HG03558 (cell line): Measurements from ENCODE around the gene CPLX4.

Experiments used
- ATAC-seq: cut with Tn5 transposase; IDR thresholded peaks from one replicate; pipeline ENCODE4 v1.9.1; 2021; ENCODE audit warnings: moderate number of reproducible peaks; ENCODE audit not compliant: unreplicated experiment; ENCODE audit errors: extremely low read depth

CPLX4 gene

GRCh38 chr18:59308248-59308937, 10.1 kb downstream of the CPLX4 start:
- no peak for ATAC-seq

- no peak for ATAC-seq
Measured at GRCh38 chr18:59306640-59307039, 11.8 kb downstream of the CPLX4 start.

DNA sequence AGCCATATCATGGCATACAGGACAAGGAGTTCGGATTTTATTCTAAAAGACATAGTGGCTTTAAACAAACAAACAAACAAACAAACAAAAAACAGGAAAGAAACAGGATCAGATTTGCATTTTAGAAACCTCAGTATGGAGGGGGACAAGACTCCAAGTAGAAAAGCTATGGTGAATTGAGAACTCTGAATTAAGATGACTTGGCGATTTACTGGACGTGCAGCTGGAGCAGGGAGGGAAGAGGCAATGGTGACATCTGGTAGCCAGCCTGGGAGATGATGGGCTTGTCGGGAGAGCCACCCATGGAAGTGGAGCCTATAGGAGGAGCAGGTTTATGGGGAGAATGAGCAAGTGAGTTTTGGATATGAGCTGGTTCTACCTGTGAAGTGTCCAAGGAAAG, 13.2 kb downstream of the CPLX4 start:
- no peak for ATAC-seq

DNA sequence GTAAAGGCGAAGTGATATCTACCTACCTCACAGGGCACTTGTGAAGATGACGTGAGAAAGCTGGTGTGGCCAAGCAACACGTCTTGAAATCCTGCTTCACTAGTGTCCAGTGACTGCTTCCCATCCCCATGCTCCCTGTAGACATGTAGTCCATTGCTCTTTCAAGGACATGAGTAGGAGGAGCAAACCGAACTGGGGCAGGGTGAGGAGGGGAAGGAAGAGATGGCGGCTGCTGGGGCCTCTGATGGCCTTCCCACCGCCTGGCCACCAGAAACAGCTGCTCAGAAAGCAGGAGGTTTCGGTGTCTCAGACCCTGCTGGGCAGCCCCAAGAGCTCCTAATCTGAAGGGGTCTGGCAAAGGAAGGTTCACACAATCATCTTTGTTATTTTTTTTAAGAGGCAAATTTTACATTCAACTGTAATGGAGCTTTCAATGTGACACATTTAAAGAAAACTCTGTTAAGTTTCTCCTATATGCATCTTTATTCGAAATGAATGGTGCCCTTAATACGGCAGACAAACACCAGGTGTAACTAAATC, 14.7 kb downstream of the CPLX4 start:
- ATAC-seq = no peak

DNA sequence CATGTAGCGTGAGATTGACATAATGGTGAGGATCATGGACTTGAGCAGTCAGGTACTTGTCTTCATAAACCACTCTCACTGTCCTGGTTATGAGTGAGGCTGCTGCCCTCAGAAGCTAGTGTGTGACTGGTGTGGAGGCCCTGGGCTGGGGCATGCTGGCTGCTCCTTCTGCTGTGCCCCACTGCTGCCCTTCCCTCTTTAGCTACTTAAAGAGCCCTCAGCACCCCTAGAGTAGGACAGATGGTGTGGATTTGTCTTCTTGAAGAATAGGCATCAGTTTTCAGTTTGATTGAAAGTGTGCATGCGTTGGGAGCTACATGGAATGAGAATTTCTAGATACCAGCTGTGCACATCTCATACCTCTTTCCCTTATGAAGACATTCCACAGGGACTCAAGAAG, 15.4 kb downstream of the CPLX4 start:
- ATAC-seq = no peak

- ATAC-seq = no peak
Measured at GRCh38 chr18:59301929-59302328, 16.5 kb downstream of the CPLX4 start.

DNA sequence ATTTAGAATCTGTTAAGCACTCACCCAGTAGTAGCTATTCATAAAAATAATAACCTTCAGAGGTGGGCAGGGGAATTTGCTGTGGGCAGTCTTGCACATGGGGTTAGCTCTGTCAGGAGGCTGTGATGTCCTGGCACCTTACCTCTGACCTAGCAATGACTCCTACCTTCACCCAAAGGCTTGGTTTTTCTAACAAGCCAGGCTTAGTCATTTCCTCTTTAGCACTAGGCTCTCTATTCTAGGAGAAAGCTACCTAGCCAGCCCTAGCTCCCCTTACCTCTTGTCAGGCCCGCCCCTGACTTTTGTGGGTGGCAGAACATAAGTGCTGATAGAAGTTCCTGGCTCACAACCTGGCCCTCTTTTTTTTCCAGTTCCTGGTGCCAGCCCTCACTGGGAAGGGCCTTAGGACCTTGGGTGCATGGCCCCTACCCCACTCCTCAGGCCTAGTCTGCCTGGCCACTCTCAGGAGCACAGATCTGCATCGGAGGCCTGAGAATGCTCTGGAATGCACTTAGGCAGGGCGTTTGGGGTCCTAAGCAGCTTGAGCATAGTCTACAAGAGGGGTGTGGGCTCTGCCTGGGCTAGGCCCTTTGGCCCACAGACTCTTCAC, 17.7 kb downstream of the CPLX4 start:
- ATAC-seq = no peak

GRCh38 chr18:59298871-59299270, 19.6 kb downstream of the CPLX4 start:
- no peak for ATAC-seq

GRCh38 chr18:59293317-59293716, 25.1 kb downstream of the CPLX4 start:
- no peak for ATAC-seq

- ATAC-seq = no peak
Measured at GRCh38 chr18:59286341-59286740, 32.1 kb downstream of the CPLX4 start.

- no peak for ATAC-seq
Measured at GRCh38 chr18:59282341-59282740, 36.1 kb downstream of the CPLX4 start.

- no peak for ATAC-seq
Measured at GRCh38 chr18:59279722-59280121, 38.7 kb downstream of the CPLX4 start.

GRCh38 chr18:59279193-59279592, 39.3 kb downstream of the CPLX4 start:
- no peak for ATAC-seq

GRCh38 chr18:59278793-59279192, 39.7 kb downstream of the CPLX4 start:
- ATAC-seq = no peak

GRCh38 chr18:59276047-59276446, 42.4 kb downstream of the CPLX4 start:
- ATAC-seq = no peak

GRCh38 chr18:59275406-59275949, 43.0 kb downstream of the CPLX4 start:
- ATAC-seq = no peak

- no peak for ATAC-seq
Measured at GRCh38 chr18:59274533-59274928, 43.9 kb downstream of the CPLX4 start.

DNA sequence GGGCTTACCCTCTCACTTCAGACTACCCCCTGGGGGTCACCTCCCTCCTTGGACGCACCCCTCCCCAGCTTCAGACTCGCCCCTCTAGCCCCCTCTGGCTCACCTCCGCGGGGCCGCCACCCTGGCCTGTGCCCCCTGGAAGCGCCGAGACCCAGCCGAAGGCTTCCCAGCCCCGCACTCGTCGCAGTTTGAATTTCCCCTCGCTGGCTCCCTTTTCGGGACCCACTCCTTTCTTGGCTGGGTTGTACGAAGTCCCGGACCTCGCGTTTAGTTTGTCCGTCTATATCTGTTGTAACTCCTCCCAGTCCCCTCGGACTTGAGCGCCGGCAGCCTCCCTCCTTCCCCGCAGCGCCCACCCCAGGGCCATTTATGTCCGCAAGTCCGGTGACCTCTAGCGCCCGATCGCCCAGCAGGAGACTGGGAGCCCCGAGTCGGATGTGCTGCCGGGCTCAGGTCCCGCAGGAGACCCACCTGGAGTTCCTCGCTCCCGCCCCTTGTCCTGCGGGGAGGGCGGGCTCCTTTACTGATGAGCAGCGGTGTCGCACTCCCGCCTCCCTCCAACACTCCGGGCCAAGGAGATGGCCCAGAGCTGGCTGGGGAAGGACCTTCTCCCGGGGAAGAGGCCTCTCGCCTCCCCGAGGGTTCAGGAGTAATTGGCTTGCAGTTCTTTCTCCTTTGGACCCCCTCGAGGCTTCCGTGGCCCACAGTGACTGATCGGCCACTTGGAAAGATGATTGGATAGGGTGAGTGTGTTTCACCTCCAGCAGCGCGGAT, 44.5 kb downstream of the CPLX4 start:
- no peak for ATAC-seq

- no peak for ATAC-seq
Measured at GRCh38 chr18:59272891-59273758, 45.3 kb downstream of the CPLX4 start, which contains the start of gene RAX. Gene RAX, minus strand, starts transcription at chr18:59273454. Its CDS starts 248 bp downstream, at chr18:59273206.
